Mononuclear cell (primary cell): ENCODE measurements around the gene OR6K6. TPM values are rescaled to one million over a fixed set of nuclear protein-coding genes. Genes with fewer than 3 reads are reported as not detected.

Experiments
- H3K27me3 ChIP-seq: 2 replicates; pipeline ENCODE4 v1.6.0; 2011; ENCODE audit warnings: low read length, control low read depth; ENCODE audit not compliant: insufficient read depth
- H3K4me1 ChIP-seq: 2 replicates; pipeline ENCODE4 v1.5.1; 2011; ENCODE audit warnings: mild to moderate bottlenecking, low read length, control low read depth; ENCODE audit not compliant: insufficient read depth
- H3K4me3 ChIP-seq: 2 replicates; pipeline ENCODE4 v1.5.1; 2011; ENCODE audit warnings: mild to moderate bottlenecking, low read length, moderate library complexity
- H3K9me3 ChIP-seq: 2 replicates; pipeline ENCODE4 v1.5.1; 2011; ENCODE audit warnings: low read depth, mild to moderate bottlenecking, control low read depth, low read length
- total RNA-seq: library from RNA; depleted of rRNA; stranded (reverse); fragments of >200 nt; gene quantifications from one replicate; pipeline ENCODE4 v1.2.3, GENCODE V29; 2012

Gene OR6K6, protein sequence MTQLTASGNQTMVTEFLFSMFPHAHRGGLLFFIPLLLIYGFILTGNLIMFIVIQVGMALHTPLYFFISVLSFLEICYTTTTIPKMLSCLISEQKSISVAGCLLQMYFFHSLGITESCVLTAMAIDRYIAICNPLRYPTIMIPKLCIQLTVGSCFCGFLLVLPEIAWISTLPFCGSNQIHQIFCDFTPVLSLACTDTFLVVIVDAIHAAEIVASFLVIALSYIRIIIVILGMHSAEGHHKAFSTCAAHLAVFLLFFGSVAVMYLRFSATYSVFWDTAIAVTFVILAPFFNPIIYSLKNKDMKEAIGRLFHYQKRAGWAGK
- total RNA-seq = not detected

DNA sequence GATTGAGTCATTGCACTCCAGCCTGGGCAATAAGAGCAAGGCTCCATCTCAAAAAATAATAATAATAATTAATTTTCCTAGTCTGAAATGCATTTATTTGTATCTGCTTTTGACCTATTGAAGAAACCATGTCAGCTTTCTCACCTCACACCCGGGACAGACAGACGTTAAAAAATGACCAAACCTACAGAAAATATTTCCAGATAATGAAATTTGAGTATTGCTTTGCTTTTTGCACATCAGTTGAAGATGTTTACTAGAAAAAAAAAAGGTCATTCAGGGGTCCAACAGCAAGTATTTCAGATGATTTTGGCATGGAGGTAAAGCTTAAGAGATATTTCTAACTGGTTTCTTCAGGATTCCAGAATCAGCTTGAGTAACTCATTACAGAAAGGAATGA is at the start of gene OR6K6:
Gene OR6K6 (plus strand): TSS at position 301 of the 400 bp plus-strand sequence. CDS start 168 bp downstream, outside the sequence.
- Histone ChIP-seq H3K9me3 (no peaks in the 10 kb centered on the region), H3K4me3 (no peak within 1 kb of the TSS), H3K4me1 (no peaks in the 10 kb centered on the region), H3K27me3 (no peaks in the 10 kb centered on the region)

DNA sequence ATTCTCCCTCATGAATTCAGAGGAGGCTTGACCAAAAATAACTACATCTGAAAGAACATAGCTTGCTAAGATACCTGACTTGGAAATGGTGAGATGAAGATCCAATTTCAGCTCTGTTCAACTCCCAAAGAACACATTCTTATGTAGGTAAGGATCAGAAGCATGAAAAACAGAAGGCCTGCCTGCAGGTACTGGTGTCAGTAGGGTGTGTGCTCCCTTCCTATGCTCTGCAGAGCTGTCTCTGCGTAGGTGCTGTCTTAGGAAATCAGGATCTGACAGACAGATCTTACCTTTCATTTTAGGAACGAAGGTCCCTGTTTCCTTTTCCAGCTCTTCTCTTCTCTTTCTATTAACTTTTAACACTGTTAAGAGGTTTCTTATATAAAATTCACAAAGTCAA is 48.4 kb upstream of the OR6K6 start:
- Histone ChIP-seq H3K4me3 (no peak overlapping the region), H3K27me3 (no peaks in the 10 kb centered on the region), H3K4me1 (no peaks in the 10 kb centered on the region), H3K9me3 (no peaks in the 10 kb centered on the region)

DNA sequence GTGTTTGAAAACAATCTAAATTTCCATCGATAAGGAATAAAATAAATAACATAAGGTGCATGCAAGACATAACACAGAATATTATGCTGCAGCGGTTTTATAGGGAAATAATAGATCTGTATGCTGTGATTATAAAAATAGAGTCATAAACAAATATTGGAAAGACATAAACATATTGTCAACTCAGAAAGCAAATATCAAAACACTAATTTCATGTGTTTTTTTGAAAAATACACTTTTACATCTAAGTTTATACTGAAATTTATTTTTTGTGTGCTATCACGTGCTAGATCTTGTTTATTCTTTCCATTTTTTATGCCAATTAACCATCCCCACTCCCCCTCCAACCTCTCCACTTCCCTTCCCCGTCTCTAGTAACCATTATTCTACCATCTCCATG is 43.4 kb upstream of the OR6K6 start:
- peaks cover 10% of the 10 kb centered on the region for H3K27me3 ChIP-seq
- H3K9me3 ChIP-seq = no peaks in the 10 kb centered on the region
- no peaks in the 10 kb centered on the region for H3K4me1 ChIP-seq
- no peak overlapping the region for H3K4me3 ChIP-seq

DNA sequence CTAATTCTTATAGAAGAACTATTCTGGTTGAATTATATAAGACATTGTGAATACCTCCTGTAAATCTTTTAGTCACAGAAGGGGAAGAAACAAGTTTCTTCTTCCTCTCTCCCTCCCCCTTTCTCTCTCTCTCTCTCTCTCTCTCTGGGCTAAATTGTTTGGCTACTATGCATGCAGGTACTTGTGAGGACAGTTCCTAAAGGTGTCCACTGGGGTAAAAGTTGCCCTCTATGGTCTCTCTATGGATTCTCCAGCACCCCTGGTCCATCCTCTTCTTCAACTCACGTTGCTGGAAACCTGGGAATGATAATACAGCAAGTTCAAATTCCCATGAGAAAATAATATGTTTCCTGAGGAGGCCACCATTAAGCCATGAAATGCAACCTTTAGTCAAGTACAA is 39.8 kb upstream of the OR6K6 start:
- Histone ChIP-seq H3K4me3 (no peak overlapping the region), H3K9me3 (no peaks in the 10 kb centered on the region), H3K4me1 (no peaks in the 10 kb centered on the region), H3K27me3 (peaks cover 13% of the 10 kb centered on the region)

DNA sequence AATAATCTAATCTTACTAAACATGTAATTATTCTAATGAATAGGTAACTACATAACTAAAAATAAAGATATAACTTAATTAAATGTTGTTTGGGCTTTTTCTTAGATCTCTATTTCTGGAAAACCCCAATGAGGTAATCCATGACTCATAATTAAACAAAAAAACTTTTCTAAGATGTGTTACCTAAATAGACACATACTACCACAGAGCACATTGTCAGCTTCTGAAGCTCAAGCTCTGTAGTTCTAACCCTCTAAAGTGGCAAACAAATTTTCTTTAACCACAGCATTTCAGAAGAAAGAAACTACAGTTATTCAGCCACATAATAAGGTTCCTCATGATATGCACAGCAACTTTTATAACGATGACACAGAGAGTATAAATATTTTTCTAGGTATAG is 38.2 kb upstream of the OR6K6 start:
- no peak overlapping the region for H3K4me3 ChIP-seq
- no peaks in the 10 kb centered on the region for H3K4me1 ChIP-seq
- H3K27me3 ChIP-seq = peaks cover 13% of the 10 kb centered on the region
- no peaks in the 10 kb centered on the region for H3K9me3 ChIP-seq

DNA sequence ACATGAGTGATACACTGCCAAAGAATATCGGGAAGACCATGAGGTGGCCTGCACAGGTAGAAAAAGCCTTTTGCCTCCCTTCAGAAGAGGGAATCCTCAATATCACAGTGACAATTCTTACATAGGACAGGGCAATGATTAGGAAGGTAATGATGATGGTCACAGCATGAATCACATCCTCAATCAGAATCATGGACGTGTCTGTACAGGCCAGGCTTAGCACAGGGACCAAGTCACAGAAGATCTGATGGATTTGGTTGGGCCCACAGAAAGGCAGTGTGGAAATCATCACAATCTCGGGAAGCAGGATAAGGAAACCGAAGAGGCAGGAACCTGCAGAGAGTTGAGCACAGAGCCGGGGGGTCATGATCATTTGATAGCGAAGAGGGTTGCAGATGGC is 37.2 kb upstream of the OR6K6 start:
- Histone ChIP-seq H3K4me3 (no peak overlapping the region), H3K27me3 (peaks cover 13% of the 10 kb centered on the region), H3K9me3 (no peaks in the 10 kb centered on the region), H3K4me1 (no peaks in the 10 kb centered on the region)

DNA sequence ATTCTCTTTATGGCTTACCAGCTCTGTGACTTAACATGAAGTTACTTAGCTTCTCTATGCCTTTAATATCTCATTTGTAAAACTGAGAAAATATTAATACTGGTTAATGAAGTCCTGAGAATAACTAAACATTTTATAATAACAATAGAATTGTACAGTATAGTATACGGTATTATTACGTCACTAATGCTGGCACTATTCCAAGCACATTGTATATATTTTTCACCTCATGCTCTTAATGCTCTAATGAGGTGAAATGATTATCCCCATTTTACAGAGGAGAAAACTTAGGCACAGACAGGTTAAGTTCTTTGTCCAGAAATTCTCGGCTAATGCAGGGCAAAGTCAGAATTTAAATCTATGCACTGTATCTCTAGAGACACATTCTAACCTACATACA is 34.9 kb upstream of the OR6K6 start:
- no peaks in the 10 kb centered on the region for H3K4me1 ChIP-seq
- peaks cover 3% of the 10 kb centered on the region for H3K27me3 ChIP-seq
- no peak overlapping the region for H3K4me3 ChIP-seq
- H3K9me3 ChIP-seq = no peaks in the 10 kb centered on the region

DNA sequence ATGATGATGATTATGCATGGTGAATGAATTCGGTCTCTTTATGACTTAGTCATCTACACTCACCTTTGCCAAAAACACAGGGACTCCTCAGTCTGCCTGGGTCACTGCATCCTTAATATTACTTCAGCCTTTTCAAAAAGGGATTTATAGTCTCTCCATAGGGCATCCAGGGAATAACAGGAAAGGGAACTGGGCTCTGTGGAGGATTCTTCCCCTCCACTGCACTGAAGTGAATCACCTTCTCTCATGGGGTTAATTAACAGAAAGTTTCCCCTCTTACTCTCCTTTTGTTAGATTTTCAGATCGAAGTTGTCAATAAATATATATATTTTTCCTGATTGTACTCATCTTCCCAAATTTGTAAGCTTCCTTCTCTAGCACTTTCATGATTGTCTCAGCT is 33.9 kb upstream of the OR6K6 start, which contains the start of gene OR6K3:
Gene OR6K3 (minus strand): TSS at position 101 of the 400 bp plus-strand sequence. CDS start 2,605 bp downstream, outside the sequence.
- Histone ChIP-seq H3K4me1 (no peaks in the 10 kb centered on the region), H3K9me3 (no peaks in the 10 kb centered on the region), H3K27me3 (peaks cover 3% of the 10 kb centered on the region), H3K4me3 (no peak within 1 kb of the TSS)

DNA sequence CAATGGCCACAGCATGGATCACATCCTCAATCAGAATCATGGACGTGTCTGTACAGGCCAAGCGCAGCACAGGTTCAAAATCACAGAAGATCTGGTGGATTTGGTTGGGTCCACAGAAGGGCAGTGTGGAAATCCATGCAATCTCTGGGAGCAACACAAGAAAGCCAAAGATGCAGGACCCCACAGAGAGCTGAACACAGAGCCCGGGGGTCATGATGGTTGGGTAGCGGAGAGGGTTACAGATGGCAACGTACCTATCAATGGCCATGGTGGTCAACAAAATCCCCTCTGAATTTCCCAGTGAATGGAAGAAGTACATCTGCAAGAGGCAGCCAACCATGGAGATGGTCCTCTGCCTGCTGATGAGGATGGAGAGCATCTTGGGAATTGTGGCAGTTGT is 30.1 kb upstream of the OR6K6 start:
- no peaks in the 10 kb centered on the region for H3K27me3 ChIP-seq
- H3K4me3 ChIP-seq = no peak overlapping the region
- no peaks in the 10 kb centered on the region for H3K4me1 ChIP-seq
- no peaks in the 10 kb centered on the region for H3K9me3 ChIP-seq

DNA sequence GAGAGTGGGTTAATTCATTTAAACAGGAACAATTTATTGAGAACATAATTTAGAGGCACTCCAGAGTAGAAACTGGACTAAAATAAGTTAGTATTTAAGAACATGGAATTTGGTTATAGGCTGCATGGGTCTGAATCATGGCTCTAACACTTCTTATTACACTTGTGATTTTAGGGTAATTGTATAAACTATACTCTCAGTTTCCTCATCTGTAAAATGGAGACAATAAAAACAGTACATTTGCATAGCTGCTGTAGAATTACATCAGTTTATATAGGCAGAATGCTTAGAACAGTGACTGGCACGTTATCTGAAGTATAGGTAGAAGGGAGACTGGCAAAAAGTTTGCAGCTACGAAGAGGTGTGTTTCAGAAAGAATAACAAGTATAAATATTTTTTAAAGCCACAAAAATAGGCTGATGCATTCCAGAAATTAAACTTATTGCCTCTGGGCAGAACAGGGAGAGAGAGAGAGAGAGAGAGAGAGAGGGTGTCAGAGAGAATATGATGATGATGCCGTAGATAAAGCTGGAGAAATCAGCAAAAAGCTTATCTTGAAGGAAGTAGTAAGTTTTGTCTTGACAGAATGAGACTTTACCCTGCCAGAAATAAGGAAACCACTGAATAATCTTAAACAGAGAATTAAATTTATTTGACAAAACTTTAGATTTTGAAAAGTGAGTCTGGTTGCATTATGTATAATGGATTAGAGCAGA is 25.9 kb upstream of the OR6K6 start:
- H3K9me3 ChIP-seq = no peaks in the 10 kb centered on the region
- H3K4me1 ChIP-seq = no peaks in the 10 kb centered on the region
- no peak overlapping the region for H3K4me3 ChIP-seq
- no peaks in the 10 kb centered on the region for H3K27me3 ChIP-seq

DNA sequence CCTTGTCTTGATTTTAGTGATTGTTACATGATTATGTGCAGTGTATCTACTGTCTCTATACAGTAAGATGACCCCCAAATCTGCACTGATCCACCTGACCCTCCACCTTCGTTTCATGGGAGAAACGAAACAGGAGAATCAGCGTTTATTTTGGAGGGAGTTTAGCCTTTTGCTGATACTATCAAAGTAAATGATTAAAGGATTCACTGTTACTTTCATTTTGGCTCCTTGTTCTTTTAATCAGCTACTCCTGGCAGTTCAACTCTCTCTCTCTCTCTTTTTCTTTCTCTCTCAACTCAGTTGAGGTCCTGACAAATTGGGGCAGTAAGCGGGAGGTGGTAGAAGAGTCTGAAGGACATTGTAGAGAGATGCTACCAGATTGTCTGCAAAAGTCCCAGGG is 24.1 kb upstream of the OR6K6 start:
- Histone ChIP-seq H3K9me3 (no peaks in the 10 kb centered on the region), H3K4me1 (no peaks in the 10 kb centered on the region), H3K4me3 (no peak overlapping the region), H3K27me3 (no peaks in the 10 kb centered on the region)

DNA sequence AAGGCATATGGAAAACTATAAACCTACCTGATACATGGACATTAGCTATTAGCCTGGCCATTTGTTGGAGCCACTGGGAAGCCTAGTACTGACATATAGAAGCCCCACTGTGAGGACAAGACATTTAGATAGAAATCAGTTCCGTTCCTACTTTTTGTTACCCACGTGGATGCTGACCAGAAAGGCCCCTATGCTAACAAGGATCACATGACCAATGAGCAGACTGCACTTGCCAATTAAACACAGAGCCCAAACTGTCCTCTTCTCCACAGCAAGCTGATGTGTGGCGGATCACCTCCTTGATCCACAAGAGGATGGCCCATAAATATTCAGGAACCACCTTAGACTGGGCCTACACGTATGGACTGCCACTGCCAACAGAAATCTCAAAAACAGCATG is 22.8 kb upstream of the OR6K6 start:
- Histone ChIP-seq H3K27me3 (no peaks in the 10 kb centered on the region), H3K9me3 (no peaks in the 10 kb centered on the region), H3K4me1 (no peaks in the 10 kb centered on the region), H3K4me3 (no peak overlapping the region)

DNA sequence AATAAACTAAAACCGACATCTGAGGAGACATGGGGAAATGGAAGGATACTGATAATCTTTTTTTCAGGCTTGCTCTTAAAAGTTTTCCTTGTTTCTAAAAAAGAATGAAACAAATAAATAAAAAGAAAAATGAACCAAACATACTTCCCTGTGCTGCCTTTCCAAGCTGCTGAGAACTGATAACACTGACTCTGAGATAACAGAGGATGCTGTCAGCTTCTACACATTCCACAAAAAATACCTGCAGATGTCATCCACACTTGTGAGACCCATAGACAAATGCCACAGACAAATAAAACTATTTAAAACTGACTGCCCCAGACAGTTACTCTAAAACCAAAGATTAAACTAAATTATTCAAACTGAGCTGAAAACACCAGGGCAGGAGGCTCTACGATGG is 22.0 kb upstream of the OR6K6 start:
- Histone ChIP-seq H3K9me3 (no peaks in the 10 kb centered on the region), H3K4me1 (no peaks in the 10 kb centered on the region), H3K4me3 (no peak overlapping the region), H3K27me3 (no peaks in the 10 kb centered on the region)

DNA sequence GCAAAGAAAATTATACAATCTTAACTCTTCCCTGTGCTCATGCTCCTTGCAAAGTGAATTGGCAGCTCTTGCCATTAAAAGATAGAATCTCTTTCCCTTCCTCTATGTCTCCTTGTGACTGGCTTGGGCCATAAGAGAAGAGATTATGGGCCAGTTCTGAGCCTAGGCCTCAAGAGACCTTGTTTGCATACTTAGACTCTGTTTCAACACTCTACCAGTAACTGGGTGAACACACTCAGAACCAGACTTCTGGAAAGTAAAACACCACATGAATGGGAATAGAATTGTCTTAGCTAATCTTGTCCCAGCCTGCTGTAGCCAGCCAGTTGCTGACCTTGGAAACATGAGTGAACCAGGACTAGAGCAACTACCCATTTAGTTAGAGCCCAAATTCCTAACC is 18.7 kb upstream of the OR6K6 start:
- Histone ChIP-seq H3K9me3 (no peaks in the 10 kb centered on the region), H3K27me3 (peaks cover 5% of the 10 kb centered on the region), H3K4me3 (no peak overlapping the region), H3K4me1 (no peaks in the 10 kb centered on the region)

DNA sequence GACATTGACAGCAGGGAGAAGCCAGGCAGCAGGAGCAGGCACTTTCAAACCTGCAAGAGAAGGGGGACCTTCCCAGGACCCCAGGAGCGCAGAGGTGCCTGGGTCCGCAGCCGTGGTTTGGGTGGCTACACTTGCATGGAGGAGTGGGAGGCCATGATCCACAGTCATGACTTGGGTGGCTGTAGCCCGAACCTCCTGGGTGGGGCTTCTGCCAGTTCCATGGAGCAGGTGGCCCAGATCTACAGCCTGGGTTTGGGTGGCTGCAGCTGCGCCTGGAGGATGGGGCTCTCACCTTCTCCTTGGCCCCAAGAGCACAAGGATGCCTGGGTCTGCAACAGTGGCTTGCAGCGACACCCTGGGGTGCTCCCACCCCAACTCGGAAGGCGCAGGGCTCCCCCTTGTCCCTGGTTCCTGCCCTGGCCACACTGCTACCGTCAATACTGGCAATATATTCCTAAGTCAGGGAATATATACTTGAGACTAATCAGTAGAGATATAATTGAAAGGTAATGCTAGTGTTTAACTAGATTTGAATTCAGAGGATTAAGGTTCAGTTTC is 2.3 kb upstream of the OR6K6 start:
- H3K4me1 ChIP-seq = no peaks in the 10 kb centered on the region
- H3K4me3 ChIP-seq = no peak overlapping the region
- no peaks in the 10 kb centered on the region for H3K9me3 ChIP-seq
- peaks cover 2% of the 10 kb centered on the region for H3K27me3 ChIP-seq
